Progenitor cell of endocrine pancreas (in vitro differentiated cells): ENCODE measurements around the gene PGAP1. TPM values are rescaled to one million over a fixed set of nuclear protein-coding genes. Genes with fewer than 3 reads are reported as not detected.

Experiments used
- DNase-seq: peaks from one replicate; pipeline ENCODE4 v3.0.0; 2021; ENCODE audit warnings: low spot score; ENCODE audit not compliant: unreplicated experiment
- H3K27ac Mint-ChIP-seq: 2 replicates; pipeline ENCODE4 v1.8.0; 2021; ENCODE audit warnings: mild to moderate bottlenecking, moderate library complexity, mixed read lengths
- H3K27me3 Mint-ChIP-seq: 2 replicates; pipeline ENCODE4 v1.8.0; 2021; ENCODE audit warnings: mixed read lengths
- H3K36me3 Mint-ChIP-seq: 2 replicates; pipeline ENCODE4 v1.8.0; 2022; ENCODE audit warnings: mixed read lengths; ENCODE audit not compliant: insufficient read depth
- H3K4me1 Mint-ChIP-seq: 2 replicates; pipeline ENCODE4 v1.8.0; 2021; ENCODE audit warnings: low read depth, mixed read lengths
- H3K4me3 Mint-ChIP-seq: 2 replicates; pipeline ENCODE4 v1.8.0; 2021; ENCODE audit warnings: low read depth, mild to moderate bottlenecking, moderate library complexity, mixed read lengths
- H3K9me3 Mint-ChIP-seq: 2 replicates; pipeline ENCODE4 v1.8.0; 2021; ENCODE audit warnings: low read depth, mixed read lengths
- CTCF ChIP-seq: fragments of 200-600 bp; sonication (generic); IDR thresholded peaks from one replicate; pipeline ENCODE4 v1.5.0; 2021; ENCODE audit warnings: antibody characterized with exemption, mild to moderate bottlenecking; ENCODE audit not compliant: unreplicated experiment
- total RNA-seq: library from RNA; stranded (reverse); gene quantifications from 2 replicates; pipeline ENCODE4 v1.2.1, GENCODE V29; 2021

The PGAP1 gene
- total RNA-seq, 1 donor from 2014 or later = 54.8 TPM

DNA sequence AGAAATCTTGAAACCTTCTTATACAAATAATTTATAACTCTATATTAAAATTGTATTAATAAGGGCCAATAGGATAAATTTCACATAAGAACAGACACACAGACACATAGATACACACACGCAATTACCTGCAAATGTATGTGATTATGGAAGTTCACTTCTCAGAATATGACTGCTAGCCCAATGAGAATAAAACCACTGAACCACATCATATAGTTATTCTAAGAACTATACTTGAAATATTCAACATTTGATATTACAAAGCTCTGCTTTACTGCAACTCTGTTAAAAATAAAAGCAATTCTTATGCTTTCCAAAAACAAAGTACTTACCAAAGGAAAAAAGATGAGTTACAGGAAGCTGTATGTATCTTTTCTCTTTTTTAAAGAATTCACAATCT is 51.1 kb downstream of the PGAP1 start:
- Mint-ChIP-seq H3K4me1 (peaks cover 4% of the 10 kb centered on the region), H3K27me3 (no peaks in the 10 kb centered on the region), H3K27ac (no peak overlapping the region), H3K36me3 (peaks cover 20% of the 10 kb centered on the region), H3K4me3 (no peak overlapping the region), H3K9me3 (no peaks in the 10 kb centered on the region)
- TF ChIP-seq CTCF = no peak
- DNase-seq = no peak

DNA sequence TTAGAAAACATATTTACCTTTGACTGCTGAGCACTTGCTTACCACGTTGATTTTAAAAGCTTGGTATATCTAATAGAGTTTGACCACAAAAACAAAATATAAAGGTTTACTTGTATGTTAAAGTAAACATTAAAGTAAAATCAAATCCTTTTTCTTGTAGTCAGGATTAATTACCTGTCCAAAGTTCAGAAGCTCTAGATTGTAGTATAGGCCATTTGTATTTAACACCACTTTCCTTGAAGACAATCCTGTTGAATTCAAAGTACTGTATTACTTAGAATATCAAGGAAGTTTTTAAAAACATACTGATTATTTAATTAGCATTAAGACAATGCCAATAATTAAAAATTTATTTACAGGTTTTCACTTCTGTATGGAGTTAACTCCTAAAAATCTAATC is 53.0 kb downstream of the PGAP1 start:
- no peaks in the 10 kb centered on the region for H3K9me3 Mint-ChIP-seq
- peaks cover 10% of the 10 kb centered on the region for H3K36me3 Mint-ChIP-seq
- no peaks in the 10 kb centered on the region for H3K27me3 Mint-ChIP-seq
- H3K4me3 Mint-ChIP-seq = no peak overlapping the region
- no peak overlapping the region for H3K27ac Mint-ChIP-seq
- no peak for TF ChIP-seq CTCF
- peaks cover 4% of the 10 kb centered on the region for H3K4me1 Mint-ChIP-seq
- no peak for DNase-seq

- Mint-ChIP-seq H3K9me3 (peaks cover 10% of the 10 kb centered on the region), H3K4me3 (no peak overlapping the region), H3K27ac (peak overlapping the region; percentile 80), H3K36me3 (peaks cover 16% of the 10 kb centered on the region), H3K27me3 (no peaks in the 10 kb centered on the region), H3K4me1 (no peaks in the 10 kb centered on the region)
- DNase-seq = no peak
- no peak for TF ChIP-seq CTCF
These were observed 71.9 kb downstream of the PGAP1 start for GRCh38 chr2:196854629-196855028.

- H3K27ac Mint-ChIP-seq = no peak overlapping the region
- H3K4me3 Mint-ChIP-seq = no peak overlapping the region
- H3K27me3 Mint-ChIP-seq = no peaks in the 10 kb centered on the region
- H3K36me3 Mint-ChIP-seq = peaks cover 7% of the 10 kb centered on the region
- no peak for DNase-seq
- peaks cover 3% of the 10 kb centered on the region for H3K9me3 Mint-ChIP-seq
- TF ChIP-seq CTCF = no peak
- H3K4me1 Mint-ChIP-seq = no peaks in the 10 kb centered on the region
These were observed 73.0 kb downstream of the PGAP1 start for GRCh38 chr2:196853301-196854087.

DNA sequence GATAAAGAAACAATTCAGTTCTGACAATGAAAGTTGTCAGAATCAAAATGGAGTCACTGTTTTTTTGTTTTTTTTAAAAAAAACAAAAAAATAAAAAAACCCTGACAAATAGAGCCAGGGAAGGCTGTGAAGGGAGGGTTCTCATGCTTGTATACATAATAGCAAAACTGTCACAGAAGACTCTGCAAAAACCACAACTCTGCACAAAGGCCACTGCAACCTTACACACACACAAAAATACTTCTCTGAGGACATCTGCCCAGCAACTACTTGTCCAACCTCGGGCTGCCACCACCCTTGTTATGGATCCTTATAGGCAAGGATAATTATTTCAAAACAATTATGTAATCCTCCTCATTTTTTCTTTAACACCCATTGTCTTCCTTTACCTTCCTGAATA is 75.4 kb downstream of the PGAP1 start:
- no peaks in the 10 kb centered on the region for H3K27me3 Mint-ChIP-seq
- H3K9me3 Mint-ChIP-seq = no peaks in the 10 kb centered on the region
- no peaks in the 10 kb centered on the region for H3K4me1 Mint-ChIP-seq
- H3K36me3 Mint-ChIP-seq = peaks cover 7% of the 10 kb centered on the region
- H3K4me3 Mint-ChIP-seq = no peak overlapping the region
- H3K27ac Mint-ChIP-seq = no peak overlapping the region
- no peak for TF ChIP-seq CTCF
- DNase-seq = no peak
